Panc1 (cell line): ENCODE data around the gene NFATC1. TPM values are rescaled to one million over a fixed set of nuclear protein-coding genes. Genes with fewer than 3 reads are reported as not detected.

Experiments used
- ATAC-seq: fragments of 200-7000 bp; cut with Tn5 transposase; 2 replicates; pipeline ENCODE4 v1.9.1; 2020; ENCODE audit warnings: mild to moderate bottlenecking, moderate library complexity
- BruUV-seq: library from RNA; stranded (reverse); fragments of 400-500 nt; replicated peaks from 2 replicates; lab custom pipeline; 2021; lab: Mats Ljungman, UMichigan
- CTCF ChIA-PET: fragments of 300-600 bp; sonication (Branson Sonifier 250); formaldehyde crosslinking; loops from one replicate; lab custom pipeline; 2022; ENCODE audit warnings: antibody characterized with exemption; lab: Charles Lee
- POLR2A ChIA-PET: fragments of 300-600 bp; sonication (Branson Sonifier 250); formaldehyde crosslinking; loops from one replicate; lab custom pipeline; 2022; ENCODE audit warnings: antibody characterized with exemption; lab: Charles Lee
- DNase-seq: peaks from one replicate; pipeline ENCODE4 v3.0.0-alpha.2; 2010; ENCODE audit warnings: low read depth, low spot score
- H3K27ac ChIP-seq: 2 replicates; pipeline ENCODE4 v1.5.1; 2011; ENCODE audit warnings: mild to moderate bottlenecking, low read length, inconsistent platforms
- H3K27me3 ChIP-seq: fragments of 200-500 bp; sonication (Bioruptor generic); 2 replicates; pipeline ENCODE4 v1.6.0; 2014; ENCODE audit warnings: low read length, inconsistent platforms; ENCODE audit not compliant: control insufficient read depth, insufficient read depth
- H3K36me3 ChIP-seq: fragments of 200-500 bp; sonication (Bioruptor generic); 2 replicates; pipeline ENCODE4 v1.5.1; 2014; ENCODE audit warnings: inconsistent platforms, mild to moderate bottlenecking, low read length, moderate library complexity; ENCODE audit not compliant: control insufficient read depth, insufficient read depth
- H3K4me1 ChIP-seq: 2 replicates; pipeline ENCODE4 v1.5.1; 2011; ENCODE audit warnings: inconsistent platforms, mild to moderate bottlenecking, low read length, moderate library complexity; ENCODE audit not compliant: control insufficient read depth, insufficient read depth
- H3K4me3 ChIP-seq, 2 experiments: 2 replicates each; pipeline ENCODE4 v1.5.1; 2011 to 2012; ENCODE audit warnings: low read depth in 2 of 2, low read length in 2 of 2, mild to moderate bottlenecking in 2 of 2, inconsistent platforms in 1 of 2, moderate library complexity in 1 of 2
- H3K9me3 ChIP-seq: fragments of 200-500 bp; sonication (Bioruptor generic); 2 replicates; pipeline ENCODE4 v1.5.1; 2014; ENCODE audit warnings: low read depth, mild to moderate bottlenecking, inconsistent platforms, low read length, moderate library complexity; ENCODE audit not compliant: control insufficient read depth, insufficient read depth
- POLR2AphosphoS5 ChIP-seq: IDR thresholded peaks from 2 replicates; pipeline ENCODE4 v1.6.1; 2012; ENCODE audit warnings: mild to moderate bottlenecking, low read depth, low read length, moderate library complexity
- REST ChIP-seq, 2 experiments: IDR thresholded peaks; 2 replicates each; pipeline ENCODE4 v1.6.1; 2011 to 2012; ENCODE audit warnings: low read depth in 2 of 2, control low read depth in 1 of 2, low read length in 1 of 2, mild to moderate bottlenecking in 1 of 2, moderate library complexity in 1 of 2; ENCODE audit not compliant: insufficient read depth in 1 of 2
- SIN3A ChIP-seq: IDR thresholded peaks from 2 replicates; pipeline ENCODE4 v1.6.1; 2012; ENCODE audit warnings: low read depth, mild to moderate bottlenecking, low read length, moderate library complexity, borderline replicate concordance; ENCODE audit not compliant: insufficient read depth
- TCF7L2 ChIP-seq: IDR thresholded peaks from 2 replicates; pipeline ENCODE4 v1.6.1; 2011; ENCODE audit warnings: mild to moderate bottlenecking, low read depth, low read length, inconsistent platforms
- in situ Hi-C: cut with HindIII; loops from 2 replicates; pipeline ENCODE4 v1.10.0; 2016; ENCODE audit warnings: low sequenced_read_pairs, low pct_unique_long_range_greater_than_20kb
- intact Hi-C: fragments of 100-400 bp; cut with micrococcal nuclease; formaldehyde crosslinking; loops from one replicate; pipeline ENCODE4 v1.10.0; 2022; ENCODE audit not compliant: unreplicated experiment
- total RNA-seq: library from RNA; stranded (reverse); gene quantifications from one replicate; pipeline ENCODE4 v1.2.1, GENCODE V29; 2021; ENCODE audit not compliant: unreplicated experiment
- TF ChIP-seq, protein P1 (sequence below): fragments of 450-650 bp; IDR thresholded peaks from 2 replicates; pipeline ENCODE4 v1.5.1; 2017; ENCODE audit warnings: mild to moderate bottlenecking

NFATC1 gene
- total RNA-seq, 1 experiment from 2014 or later = 30.8 TPM

- peak overlapping the region; percentile 59 to 70 for H3K4me3 ChIP-seq
Measured at GRCh38 chr18:79394534-79395307, 1.0 kb upstream of the NFATC1 start.

GRCh38 chr18:79395308-79395640 lies 456 bp upstream of the NFATC1 start:
- ATAC-seq (no peak), DNase-seq (no peak)
- BruUV-seq = no TSS peak
- no peaks in the 10 kb centered on the region for H3K36me3 ChIP-seq
- POLR2A ChIA-PET = interaction anchor here (0.5 to 0.6 kb wide), 2 partner anchors 72 to 639 kb away, joined by 3 to 10 read pairs; partner anchors contain the start of gene RBFA
- intact Hi-C loops (no loop called here), in situ Hi-C loops (no loop called here)
- peaks cover 24% of the 10 kb centered on the region for H3K4me1 ChIP-seq
- TF ChIP-seq, protein P1, sequence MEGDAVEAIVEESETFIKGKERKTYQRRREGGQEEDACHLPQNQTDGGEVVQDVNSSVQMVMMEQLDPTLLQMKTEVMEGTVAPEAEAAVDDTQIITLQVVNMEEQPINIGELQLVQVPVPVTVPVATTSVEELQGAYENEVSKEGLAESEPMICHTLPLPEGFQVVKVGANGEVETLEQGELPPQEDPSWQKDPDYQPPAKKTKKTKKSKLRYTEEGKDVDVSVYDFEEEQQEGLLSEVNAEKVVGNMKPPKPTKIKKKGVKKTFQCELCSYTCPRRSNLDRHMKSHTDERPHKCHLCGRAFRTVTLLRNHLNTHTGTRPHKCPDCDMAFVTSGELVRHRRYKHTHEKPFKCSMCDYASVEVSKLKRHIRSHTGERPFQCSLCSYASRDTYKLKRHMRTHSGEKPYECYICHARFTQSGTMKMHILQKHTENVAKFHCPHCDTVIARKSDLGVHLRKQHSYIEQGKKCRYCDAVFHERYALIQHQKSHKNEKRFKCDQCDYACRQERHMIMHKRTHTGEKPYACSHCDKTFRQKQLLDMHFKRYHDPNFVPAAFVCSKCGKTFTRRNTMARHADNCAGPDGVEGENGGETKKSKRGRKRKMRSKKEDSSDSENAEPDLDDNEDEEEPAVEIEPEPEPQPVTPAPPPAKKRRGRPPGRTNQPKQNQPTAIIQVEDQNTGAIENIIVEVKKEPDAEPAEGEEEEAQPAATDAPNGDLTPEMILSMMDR = no peak
- TF ChIP-seq REST (IDR thresholded peaks at IDR 0.05; ENCODE audit: insufficient read depth in 1 of 2, low read depth in 2 of 2, low read length in 1 of 2) = no peak
- TF ChIP-seq TCF7L2 = no peak
- TF ChIP-seq POLR2AphosphoS5 = no peak
- no peak for TF ChIP-seq SIN3A
- CTCF ChIA-PET = interaction anchor here (0.5 kb wide), 1 partner anchor 72 kb away, joined by 5 read pairs; no protein-coding TSS in a partner anchor
- H3K4me3 ChIP-seq = peak overlapping the region; percentile 59 to 70
- H3K9me3 ChIP-seq = no peaks in the 10 kb centered on the region
- H3K27me3 ChIP-seq = no peaks in the 10 kb centered on the region
- H3K27ac ChIP-seq = no peak overlapping the region

More at GRCh38 chr18:79394534-79395307, 1.0 kb upstream of the NFATC1 start:
- no peaks in the 10 kb centered on the region for H3K9me3 ChIP-seq
- no peaks in the 10 kb centered on the region for H3K36me3 ChIP-seq
- no peak for TF ChIP-seq POLR2AphosphoS5
- no peak for TF ChIP-seq SIN3A
- no peak for TF ChIP-seq TCF7L2
- TF ChIP-seq, protein P1 = no peak
- TF ChIP-seq REST (IDR thresholded peaks at IDR 0.05; ENCODE audit: insufficient read depth in 1 of 2, low read depth in 2 of 2, low read length in 1 of 2) = no peak
- ChIA-PET CTCF (no interaction called here), POLR2A (interaction anchor here (0.6 kb wide), 1 partner anchor 73 kb away, joined by 3 read pairs; no protein-coding TSS in a partner anchor)
- in situ Hi-C loops (no loop called here), intact Hi-C loops (no loop called here)
- BruUV-seq = no TSS peak
- no peaks in the 10 kb centered on the region for H3K27me3 ChIP-seq
- DNase-seq (no peak), ATAC-seq (peak; percentile 66)
- peaks cover 24% of the 10 kb centered on the region for H3K4me1 ChIP-seq
- H3K27ac ChIP-seq = peak overlapping the region; percentile 55; the same call in 1 of the 2 replicates
